ENCODE data around the gene MTURN.

DNA sequence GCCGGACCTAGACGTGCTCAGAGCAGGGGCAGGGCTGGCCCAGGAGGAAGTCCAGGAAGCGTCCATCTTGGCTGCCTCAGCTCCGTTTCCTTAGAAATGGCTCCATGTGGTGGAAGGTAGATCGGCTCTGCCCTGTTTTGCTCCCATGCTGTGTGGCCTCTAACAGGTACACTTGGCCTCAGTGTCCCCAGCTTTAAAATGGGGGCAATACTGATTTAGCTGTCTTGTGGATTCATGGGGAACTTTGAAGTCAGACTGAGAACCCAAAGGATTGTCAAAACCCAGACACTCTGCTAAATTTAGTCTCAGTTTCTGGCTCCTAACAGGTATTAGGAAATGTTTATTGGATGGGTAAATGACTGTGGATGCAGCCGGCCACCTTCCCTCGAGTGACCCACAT is 15.9 kb downstream of the MTURN start:
- TF ChIP-seq CTCF (IDR thresholded peaks at IDR 0.05) (no peak), POLR2A (IDR thresholded peaks at IDR 0.05) (no peak)
